ENCODE measurements around the gene BBS10. TPM values are rescaled to one million over a fixed set of nuclear protein-coding genes. Genes with fewer than 3 reads are reported as not detected.

Gene BBS10
- total and polyA plus RNA-seq, 2 of the 13 experiments (the other 11 are each of a cell fraction or from before 2014, with no cell fraction given): 4.9 to 7.4 TPM

DNA sequence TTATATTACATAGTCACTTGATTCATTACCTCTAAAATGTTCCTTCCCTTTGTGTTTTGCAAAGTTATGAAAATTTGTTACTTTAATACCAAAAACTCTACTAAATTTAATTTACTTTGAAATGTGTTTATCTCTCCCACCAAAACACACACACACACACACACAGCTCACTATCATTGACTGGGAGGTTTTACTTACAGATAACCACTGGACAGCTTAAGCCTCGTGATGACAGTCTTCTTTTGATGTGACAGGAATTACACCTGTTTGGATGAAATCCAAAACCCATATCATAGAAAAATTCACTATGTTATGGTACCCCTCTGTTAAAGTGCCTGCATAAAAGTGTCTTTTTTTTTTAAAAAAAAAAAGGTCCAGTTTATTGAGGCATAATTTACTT is 15.6 kb downstream of the BBS10 start (continued):
- TF ChIP-seq, protein P1, sequence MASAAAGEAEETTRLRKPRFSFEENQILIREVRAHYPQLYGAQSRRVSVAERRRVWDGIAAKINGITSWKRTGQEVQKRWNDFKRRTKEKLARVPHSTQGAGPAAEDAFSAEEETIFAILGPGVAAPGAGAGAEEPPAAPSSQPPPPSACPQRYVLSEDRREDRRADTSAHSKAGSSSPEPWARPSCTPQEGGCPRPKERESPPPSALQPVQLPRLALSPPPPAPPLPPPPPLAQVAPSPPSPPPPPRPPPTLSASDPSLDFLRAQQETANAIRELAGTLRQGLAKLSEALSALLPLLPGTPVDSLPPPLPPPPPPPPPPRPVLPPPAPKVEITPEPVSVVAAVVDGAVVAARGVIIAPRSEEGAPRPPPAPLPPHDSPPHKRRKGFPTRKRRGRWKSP (CRISPR knock-in tag; IDR thresholded peaks at IDR 0.05): no peak
- TF ChIP-seq, protein P2, sequence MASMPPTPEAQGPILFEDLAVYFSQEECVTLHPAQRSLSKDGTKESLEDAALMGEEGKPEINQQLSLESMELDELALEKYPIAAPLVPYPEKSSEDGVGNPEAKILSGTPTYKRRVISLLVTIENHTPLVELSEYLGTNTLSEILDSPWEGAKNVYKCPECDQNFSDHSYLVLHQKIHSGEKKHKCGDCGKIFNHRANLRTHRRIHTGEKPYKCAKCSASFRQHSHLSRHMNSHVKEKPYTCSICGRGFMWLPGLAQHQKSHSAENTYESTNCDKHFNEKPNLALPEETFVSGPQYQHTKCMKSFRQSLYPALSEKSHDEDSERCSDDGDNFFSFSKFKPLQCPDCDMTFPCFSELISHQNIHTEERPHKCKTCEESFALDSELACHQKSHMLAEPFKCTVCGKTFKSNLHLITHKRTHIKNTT (CRISPR knock-in tag; IDR thresholded peaks at IDR 0.05): no peak
- TF ChIP-seq ZNF234 (CRISPR knock-in tag; conservative IDR thresholded peaks at IDR 0.05): no peak
- TF ChIP-seq NFATC3 (CRISPR knock-in tag; IDR thresholded peaks at IDR 0.05): no peak

DNA sequence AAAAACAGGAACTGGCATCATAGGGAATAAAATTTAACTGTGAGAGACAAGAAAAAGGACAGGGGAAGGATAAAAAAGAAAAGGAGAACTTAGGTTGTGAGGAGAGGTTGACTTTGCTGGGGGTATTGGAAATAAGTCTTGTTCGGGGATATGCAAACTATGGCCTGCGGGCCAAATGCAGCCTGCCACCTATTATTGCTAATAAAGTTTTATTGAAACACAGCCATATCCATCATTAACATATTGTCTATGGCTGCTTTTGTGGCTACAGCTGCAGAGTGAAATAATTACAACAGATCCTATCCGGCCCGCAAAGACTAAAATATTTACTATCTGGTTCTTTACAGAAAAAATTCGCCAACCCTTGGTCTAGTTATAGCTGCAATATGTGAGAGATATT is 18.6 kb downstream of the BBS10 start:
- BruUV-seq (replicated peaks): no TSS peak
- POLR2A ChIA-PET: no interaction called here
- Histone ChIP-seq H4K20me1 (ENCODE audit: insufficient read depth, low read length) (no peaks in the 10 kb centered on the region), H3K4me2 (ENCODE audit: low read depth, low read length) (no peak overlapping the region), H3K27me3 (ENCODE audit: control insufficient read depth in 1 of 2, insufficient read depth in 2 of 2, low read length in 2 of 2) (no peaks in the 10 kb centered on the region), H2AFZ (ENCODE audit: low read length) (no peak overlapping the region), H3K4me1 (ENCODE audit: insufficient read depth, low read length) (no peaks in the 10 kb centered on the region), H3K9me3 (ENCODE audit: low read length) (no peaks in the 10 kb centered on the region), H3K4me3 (replicated peaks in 1 of 3; ENCODE audit: insufficient read depth in 1 of 3, low read depth in 2 of 3, low read length in 3 of 3) (no peak overlapping the region), H3K9ac (ENCODE audit: insufficient read depth, low read depth, low read length) (no peak overlapping the region), H3K36me3 (replicated peaks in 1 of 2; ENCODE audit: control insufficient read depth in 1 of 2, insufficient read depth in 2 of 2, low read length in 2 of 2) (no peaks in the 10 kb centered on the region), H3K79me2 (ENCODE audit: insufficient read depth, low read length) (no peaks in the 10 kb centered on the region), H3K27ac (ENCODE audit: extremely low read length, insufficient read depth, low read length) (no peak overlapping the region)
- intact Hi-C loops (cut with micrococcal nuclease; ENCODE audit: unreplicated experiment) (no loop called here), in situ Hi-C loops (cut with HindIII; ENCODE audit: extremely low pct_ligation_motif_present, low pct_unique_long_range_greater_than_20kb) (no loop called here)
- CTCF ChIA-PET (ENCODE audit: low intra/inter-chr PET ratio, low total read pairs): no interaction called here
- DNase-seq (ENCODE audit: low spot score) (no peak), ATAC-seq (no peak), FAIRE-seq (no peak)
- 58% methylated on average over 5 of the region's 5 CpGs for WGBS (ENCODE audit: low lambda C conversion rate)
- TF ChIP-seq ERF (CRISPR knock-in tag; IDR thresholded peaks at IDR 0.05): no peak
- TF ChIP-seq, protein P3, sequence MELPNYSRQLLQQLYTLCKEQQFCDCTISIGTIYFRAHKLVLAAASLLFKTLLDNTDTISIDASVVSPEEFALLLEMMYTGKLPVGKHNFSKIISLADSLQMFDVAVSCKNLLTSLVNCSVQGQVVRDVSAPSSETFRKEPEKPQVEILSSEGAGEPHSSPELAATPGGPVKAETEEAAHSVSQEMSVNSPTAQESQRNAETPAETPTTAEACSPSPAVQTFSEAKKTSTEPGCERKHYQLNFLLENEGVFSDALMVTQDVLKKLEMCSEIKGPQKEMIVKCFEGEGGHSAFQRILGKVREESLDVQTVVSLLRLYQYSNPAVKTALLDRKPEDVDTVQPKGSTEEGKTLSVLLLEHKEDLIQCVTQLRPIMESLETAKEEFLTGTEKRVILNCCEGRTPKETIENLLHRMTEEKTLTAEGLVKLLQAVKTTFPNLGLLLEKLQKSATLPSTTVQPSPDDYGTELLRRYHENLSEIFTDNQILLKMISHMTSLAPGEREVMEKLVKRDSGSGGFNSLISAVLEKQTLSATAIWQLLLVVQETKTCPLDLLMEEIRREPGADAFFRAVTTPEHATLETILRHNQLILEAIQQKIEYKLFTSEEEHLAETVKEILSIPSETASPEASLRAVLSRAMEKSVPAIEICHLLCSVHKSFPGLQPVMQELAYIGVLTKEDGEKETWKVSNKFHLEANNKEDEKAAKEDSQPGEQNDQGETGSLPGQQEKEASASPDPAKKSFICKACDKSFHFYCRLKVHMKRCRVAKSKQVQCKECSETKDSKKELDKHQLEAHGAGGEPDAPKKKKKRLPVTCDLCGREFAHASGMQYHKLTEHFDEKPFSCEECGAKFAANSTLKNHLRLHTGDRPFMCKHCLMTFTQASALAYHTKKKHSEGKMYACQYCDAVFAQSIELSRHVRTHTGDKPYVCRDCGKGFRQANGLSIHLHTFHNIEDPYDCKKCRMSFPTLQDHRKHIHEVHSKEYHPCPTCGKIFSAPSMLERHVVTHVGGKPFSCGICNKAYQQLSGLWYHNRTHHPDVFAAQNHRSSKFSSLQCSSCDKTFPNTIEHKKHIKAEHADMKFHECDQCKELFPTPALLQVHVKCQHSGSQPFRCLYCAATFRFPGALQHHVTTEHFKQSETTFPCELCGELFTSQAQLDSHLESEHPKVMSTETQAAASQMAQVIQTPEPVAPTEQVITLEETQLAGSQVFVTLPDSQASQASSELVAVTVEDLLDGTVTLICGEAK (IDR thresholded peaks at IDR 0.05): no peak
- TF ChIP-seq, protein P3 (CRISPR knock-in tag; IDR thresholded peaks at IDR 0.05): peak; percentile 45; the same call in 1 of the 2 replicates

All from HepG2 (cell line).